ENCODE data around the gene SLC45A1.
"Not testable (repeated sequence)": the region's sequence is repeated elsewhere in the genome, so short reads cannot be mapped to it uniquely, and the experiment has no call there.

SLC45A1 gene

DNA sequence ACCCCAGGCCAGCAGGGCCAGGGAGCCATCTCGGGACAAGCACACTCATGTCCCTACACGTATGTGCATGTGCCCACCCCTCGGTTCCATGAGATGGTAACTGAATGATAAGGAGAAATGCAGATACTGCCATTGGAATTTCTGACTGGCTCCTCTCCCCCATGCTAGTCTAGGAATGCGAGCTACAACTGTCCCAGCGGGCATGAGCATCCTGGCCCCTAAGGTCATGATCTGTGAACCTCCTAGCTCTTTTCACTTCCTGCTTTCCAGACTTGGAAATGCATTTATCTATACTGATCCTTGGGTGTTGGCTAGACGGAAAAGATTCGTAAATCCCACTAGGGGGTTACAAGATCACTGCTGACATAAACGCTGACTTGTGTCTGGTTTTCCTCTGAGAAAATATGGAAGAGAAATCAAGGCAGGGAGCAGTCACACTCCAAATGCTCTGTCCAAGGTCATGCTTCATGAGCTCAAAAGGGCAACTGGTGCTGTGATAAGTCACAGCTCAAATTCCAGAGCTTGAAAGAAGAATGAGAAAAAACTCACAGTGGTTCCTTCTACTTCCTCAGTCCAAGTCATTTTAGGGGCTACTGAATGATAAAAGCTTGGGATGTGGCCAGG, 49.8 kb downstream of the SLC45A1 start:
- no peak for DNase-seq (ENCODE audit: low read depth)

- no peak for DNase-seq (ENCODE audit: low read depth)
Measured at GRCh38 chr1:8368956-8369639, 51.2 kb downstream of the SLC45A1 start.

DNA sequence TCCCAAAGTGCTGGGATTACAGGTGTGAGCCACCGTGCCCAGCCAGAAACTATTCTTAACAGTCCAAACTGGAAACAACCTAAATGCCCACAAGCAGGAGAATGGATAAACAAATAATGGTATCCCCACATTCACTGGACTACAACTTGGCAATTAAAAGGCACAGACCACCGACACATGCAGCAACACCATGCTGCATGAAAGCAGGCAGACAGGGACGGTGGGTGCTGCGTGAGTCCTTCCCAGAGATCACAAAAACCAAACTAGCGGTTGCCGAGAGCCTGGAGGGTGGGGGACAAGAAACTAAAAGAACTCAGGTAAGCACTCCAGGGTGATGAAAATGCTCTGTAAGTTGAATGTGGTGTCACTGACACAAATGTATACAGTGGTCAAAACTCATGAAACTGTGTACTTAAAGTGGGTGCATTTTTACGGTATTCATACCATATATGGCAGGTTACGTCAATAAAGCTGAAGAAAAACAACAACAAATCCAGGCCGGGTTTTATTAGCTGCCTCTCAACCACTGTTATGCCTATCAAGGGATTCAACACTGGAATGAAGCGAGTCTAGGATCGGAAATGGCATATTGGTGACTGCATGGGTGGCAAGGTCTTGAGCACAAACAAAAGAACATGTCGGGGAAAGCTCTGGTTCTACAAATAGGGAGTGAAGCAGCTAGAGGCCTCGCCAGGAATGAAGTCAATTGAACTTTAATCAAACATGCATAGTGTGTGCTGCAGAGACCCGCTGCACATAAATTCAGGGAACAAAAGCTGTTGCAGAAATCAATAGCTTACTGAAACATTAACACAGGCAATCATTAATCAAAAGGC, 52.4 kb downstream of the SLC45A1 start:
- DNase-seq (ENCODE audit: low read depth): no peak

DNA sequence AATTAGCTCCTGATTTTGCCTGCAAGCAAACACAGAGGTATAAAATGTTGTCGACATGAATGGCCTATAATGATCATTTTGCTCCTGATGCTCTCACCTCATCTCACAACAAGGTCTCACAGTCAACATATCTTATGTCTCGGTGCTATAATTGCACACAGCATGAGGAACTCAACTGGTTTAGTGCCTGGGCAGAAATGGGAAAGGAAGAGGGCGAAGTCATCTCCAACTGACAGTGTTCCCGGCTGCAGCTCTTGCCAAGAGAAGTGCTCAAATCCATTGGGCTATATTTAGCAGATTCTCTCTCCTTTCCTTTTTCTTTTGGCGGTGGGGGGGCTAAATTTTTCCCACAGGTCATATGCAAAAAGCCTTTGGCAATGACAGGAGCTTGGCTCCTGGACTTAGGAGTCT, 53.0 kb downstream of the SLC45A1 start:
- no peak for DNase-seq (ENCODE audit: low read depth)

GRCh38 chr1:8371372-8371991, 53.6 kb downstream of the SLC45A1 start:
- DNase-seq (ENCODE audit: low read depth): no peak

DNA sequence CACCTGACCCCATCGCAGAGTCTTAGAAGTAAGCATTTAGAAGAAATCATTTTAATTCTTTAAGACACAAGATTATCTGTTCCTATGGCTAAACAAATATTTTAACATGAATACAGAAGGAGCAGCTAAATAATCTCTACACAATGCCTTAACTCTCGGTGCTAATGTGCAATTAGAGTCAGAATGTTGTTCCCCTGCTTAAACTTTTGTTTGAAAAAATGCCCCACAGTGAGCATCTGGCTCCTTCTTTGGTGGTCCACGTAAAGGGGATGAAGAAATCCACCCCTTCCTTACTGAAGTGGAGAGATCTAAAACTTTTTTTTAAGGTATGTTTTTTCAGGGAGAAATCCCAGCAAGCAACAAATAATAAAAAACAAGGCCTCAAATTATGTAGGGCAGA, 55.2 kb downstream of the SLC45A1 start:
- no peak for DNase-seq (ENCODE audit: low read depth)

- no peak for DNase-seq (ENCODE audit: low read depth)
Measured at GRCh38 chr1:8373581-8374241, 55.8 kb downstream of the SLC45A1 start.

DNA sequence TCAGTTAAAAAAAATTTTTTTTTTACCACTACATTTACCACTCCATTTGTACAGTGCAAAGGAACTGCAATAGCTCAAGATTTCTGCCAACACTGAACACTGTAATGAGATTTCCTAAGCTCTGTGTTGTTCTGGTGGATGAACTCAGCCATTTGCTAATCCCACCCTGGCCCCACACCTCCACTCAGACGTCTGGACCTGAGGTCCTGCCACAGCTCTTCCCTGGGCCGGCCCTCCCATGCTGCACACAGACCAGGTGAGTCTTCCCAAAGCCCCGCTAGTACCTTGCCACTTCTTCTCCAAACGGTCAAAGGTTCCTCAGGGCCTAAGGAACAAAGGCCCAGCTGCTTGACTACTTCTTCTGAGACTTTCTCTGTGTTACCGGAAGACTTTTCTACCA, 56.4 kb downstream of the SLC45A1 start:
- no peak for DNase-seq (ENCODE audit: low read depth)

DNA sequence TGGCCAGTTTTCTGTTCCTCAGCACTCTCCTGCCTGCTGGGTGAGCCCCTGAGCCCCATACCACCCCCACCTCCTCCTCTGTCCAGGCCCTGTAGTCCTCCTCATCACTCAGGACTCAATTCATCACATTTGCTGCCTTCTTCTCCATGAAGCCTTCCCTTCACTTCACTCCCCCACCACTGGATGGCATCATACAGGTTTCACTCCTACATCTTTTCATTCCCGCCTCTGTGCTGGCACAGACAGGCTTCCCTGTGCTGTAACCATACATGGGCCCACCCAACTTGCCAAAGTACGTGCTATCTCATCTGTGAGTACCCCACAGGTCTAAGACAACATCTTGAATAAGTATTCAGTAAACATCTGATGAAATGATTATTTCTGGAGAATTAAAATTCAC, 56.9 kb downstream of the SLC45A1 start:
- DNase-seq (ENCODE audit: low read depth): no peak

- no peak for DNase-seq (ENCODE audit: low read depth)
Measured at GRCh38 chr1:8376358-8376840, 58.5 kb downstream of the SLC45A1 start.

DNA sequence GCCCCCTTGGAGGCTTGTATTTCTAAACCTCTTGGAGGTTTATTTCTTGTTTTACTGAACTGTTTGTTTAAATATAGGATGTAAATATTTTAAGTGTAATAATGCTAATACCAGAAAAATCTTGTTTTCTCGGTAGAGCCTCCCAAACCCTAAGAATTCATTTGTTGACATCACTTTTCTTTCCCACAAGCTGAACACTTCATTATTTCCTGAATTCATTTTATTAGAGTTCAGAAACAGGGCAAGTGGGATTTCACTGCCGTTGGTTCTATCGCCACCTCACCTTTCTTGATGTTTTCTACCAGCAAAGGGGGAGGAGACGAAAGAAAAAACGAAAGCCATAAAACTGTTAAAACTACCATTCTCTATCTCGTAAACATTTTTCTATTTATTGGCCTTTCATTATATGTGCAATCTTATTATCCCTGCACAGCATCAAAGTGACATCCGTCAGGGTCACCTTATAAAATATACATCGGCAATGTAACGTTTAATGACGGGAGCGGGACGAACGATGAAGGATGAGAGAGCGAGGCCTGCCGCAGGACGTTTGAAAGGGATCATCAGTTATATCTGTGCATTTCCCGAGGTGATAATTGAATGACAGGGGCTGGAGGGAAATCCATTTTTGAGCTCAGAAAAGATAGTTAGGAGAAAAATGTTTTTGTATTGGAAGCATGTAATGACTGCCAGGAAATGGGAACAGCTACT, 59.5 kb downstream of the SLC45A1 start:
- DNase-seq (ENCODE audit: low read depth): no peak

DNA sequence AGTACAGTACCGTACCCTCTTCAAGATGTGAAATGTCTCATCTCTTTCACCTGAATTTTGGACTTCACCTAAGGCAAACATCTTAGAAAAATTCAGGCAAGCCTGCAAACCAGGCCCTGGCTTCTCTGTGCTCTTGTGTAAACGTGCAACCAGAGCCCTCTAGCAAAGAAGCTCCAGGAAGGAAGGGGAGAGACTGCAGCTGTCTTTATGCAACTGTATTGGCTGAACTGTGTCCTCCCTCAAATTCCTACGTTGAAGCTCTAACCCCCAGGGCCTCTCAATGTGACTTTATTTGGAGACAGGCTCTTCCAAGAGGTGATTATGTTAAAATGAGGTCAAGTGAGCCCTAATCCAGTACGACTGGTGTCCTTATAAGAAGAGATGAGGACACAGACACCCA, 60.3 kb downstream of the SLC45A1 start:
- DNase-seq (ENCODE audit: low read depth): no peak

GRCh38 chr1:8378981-8379470, 61.1 kb downstream of the SLC45A1 start:
- DNase-seq (ENCODE audit: low read depth): no peak

DNA sequence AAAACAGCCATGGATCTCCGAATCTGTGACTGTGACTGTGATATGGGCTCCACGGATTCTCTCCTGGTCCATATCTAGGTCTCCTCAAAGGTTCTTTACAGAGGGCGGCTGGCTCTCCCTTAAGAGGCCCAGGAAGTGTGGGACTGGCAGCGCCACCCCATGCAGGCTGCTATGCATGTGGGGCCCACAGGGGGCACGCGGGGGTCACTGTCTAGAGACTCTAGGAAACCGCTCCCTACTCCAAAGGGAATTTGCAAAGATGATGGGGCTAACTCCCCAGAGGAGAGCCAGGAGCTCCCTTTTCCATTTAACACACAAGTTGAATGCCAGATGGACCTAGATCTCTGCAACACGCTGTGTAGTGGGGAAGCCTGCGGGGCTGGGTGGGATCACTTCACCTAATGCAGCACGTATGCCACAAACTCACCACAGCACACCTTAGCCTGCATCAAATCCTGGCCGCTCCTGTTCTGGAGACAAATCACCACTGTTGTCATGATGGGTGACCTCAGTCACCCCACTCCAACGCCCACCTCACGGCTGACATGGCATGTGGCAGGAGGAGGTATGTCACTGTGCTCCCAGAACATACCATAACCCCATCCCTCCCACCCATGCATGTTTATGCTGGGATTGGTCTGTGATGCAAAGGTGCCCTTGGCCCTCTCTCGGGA, 61.7 kb downstream of the SLC45A1 start:
- DNase-seq (ENCODE audit: low read depth): no peak

GRCh38 chr1:8380310-8380709, 62.4 kb downstream of the SLC45A1 start:
- not testable (repeated sequence) for DNase-seq (ENCODE audit: low read depth)

DNA sequence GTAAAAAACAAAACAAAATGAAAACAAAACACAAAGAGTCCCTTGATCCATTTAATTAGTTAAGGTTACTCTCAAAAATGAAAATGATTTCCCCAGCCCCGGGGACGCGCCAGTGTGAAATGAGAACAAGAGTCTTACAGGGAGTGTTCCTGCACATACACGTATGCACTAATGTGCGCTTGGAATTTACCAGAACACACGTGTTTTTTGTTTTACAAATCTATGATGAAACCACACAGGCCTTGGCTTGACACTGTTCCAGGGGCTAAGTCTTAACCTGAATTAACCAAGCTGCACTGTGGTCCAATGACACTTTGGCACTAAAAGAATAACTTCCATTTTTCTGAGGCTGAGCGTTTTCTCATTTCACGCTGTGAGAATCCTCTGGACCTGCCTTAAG, 63.7 kb downstream of the SLC45A1 start:
- DNase-seq (ENCODE audit: low read depth): no peak

DNA sequence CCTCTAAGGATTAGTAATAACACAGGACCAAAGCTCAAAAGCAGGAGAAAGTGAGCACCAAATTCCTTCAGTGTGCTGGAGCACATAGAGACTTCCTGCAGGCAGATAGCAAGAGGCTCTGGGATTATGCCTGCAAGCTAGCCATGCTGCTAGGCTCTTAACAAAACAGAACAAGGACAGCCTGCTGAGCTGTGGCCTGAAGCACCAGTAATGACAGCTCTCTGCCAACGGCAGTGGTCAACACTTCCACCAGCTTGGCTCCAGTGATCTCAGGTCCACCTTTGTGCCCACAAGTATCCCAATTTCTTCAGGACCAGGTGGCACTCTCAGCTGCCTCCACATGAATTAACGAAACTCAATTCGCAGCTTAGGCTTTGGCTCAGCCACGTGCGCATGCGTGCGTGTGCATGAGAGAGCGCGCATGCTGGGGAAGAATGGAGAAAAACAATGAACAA, 64.2 kb downstream of the SLC45A1 start:
- DNase-seq (ENCODE audit: low read depth): no peak

GRCh38 chr1:8382608-8383505, 64.9 kb downstream of the SLC45A1 start:
- no peak for DNase-seq (ENCODE audit: low read depth)

GRCh38 chr1:8384088-8384487, 66.2 kb downstream of the SLC45A1 start:
- no peak for DNase-seq (ENCODE audit: low read depth)

Measured in stimulated activated CD8-positive, alpha-beta memory T cell treated with anti-CD3 and anti-CD28 coated beads, Interleukin-15, amount 100 ng/mL, for 24 hours (primary cell).